Heart left ventricle (tissue), 13 donors: ENCODE data around the gene LSS.

Experiments
- CTCF ChIP-seq, 12 donors: fragments of 200-600 bp; sonication (generic) in 4 of 12; IDR thresholded peaks; one replicate each; pipeline versions ENCODE4 v1.5.0 to v1.8.0; 2018 to 2022; ENCODE audit warnings: antibody characterized with exemption in 12 of 12, mild to moderate bottlenecking in 5 of 12
- POLR2A ChIP-seq, 2 donors: fragments of 450-650 bp; IDR thresholded peaks; one replicate each; pipeline ENCODE4 v1.6.1; 2017; ENCODE audit warnings: antibody characterized with exemption in 2 of 2, mild to moderate bottlenecking in 2 of 2, moderate library complexity in 2 of 2
- donor health status: ischemic (EF 13 %, LVEDD 7.1; RV severe dilation, severe dysfunction).
- donor health status: DM: no; HTN: yes; CAD: no.
- donor health status: DM: no; HTN: no; CAD: no.
- donor health status: ischemic (EF 25% LVEDD 6.9; RV normal size, moderate dysfunction).
- donor health status: ischemic (EF 25% LVEDD 5.7; RV mildly dilated, moderate dysfunction).
- donor health status: ischemic (EF 35%, LVEDD 5.7; RV mildly dilated, moderate dysfunction).
- donor health status: nonischemic (EF 11% LVEDD 7.7; RV severe dilation, severe dysfunction).
- donor health status: DM: yes; HTN: yes; CAD: no.
- donor health status: PGD.
- donor health status: ischemic (EF 29% LVEDD 5.4; RV normal size, mild dysfunction).
- donor health status: nonischemic (EF 23%, LVEDD 6.1; RV moderate dilation, normal function).

DNA sequence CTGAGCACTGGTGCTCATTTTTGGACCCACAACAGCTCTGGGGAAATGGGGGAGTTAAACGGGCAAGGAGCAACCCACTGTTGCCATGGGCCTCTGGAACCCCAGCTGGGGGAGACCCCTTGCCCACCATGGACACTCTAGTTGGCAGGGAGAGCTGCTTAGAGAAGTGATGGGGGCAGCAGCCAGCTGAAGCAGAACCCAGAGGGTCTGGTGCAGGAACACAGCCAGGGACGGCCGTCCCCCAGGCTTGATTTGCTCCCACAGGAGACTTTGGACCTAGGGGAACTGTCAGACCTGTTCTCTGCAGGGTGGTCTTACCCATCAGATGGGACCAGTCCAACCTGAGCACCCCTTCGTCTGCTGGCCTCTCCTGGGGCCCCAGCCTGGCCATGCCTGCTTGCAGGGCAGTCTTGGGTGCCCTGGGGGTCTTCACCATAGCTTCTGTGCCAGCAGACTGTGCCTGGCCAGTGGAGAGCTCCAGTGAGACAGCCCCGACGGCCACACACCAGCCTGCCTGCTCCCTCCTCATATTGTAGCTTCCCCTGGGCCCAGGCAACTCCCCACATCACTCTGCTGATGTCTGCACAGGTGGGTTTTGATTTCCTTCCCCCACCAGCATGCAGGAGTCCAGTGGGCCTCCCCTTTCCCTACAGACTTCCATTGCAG, 55.6 kb downstream of the LSS start:
- no peak for TF ChIP-seq CTCF (IDR thresholded peaks at IDR 0.05)
- TF ChIP-seq POLR2A (IDR thresholded peaks at IDR 0.05), result no peak
